ENCODE data around the gene ZNF133.

ZNF133 gene

DNA sequence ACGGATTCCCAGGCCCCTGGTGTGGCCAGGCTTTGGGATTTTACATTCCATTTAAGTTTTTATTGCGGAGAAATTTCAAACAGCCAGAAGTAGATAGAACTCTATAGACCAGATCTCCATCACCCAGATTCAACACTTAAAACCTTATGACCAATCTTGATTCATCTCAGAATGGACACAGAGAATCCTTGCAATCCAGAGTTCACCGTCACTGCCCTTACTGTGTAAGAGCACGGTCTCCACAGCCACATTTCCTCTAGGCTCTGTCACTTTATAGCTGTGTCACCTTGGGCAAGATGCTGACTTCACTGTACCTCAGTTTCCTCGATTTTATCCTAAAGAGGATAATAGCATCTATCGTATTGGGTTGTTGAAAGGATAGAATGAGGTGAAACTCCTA, 979 bp downstream of the ZNF133 start:
- Histone ChIP-seq H3K9me3 (ENCODE audit: control insufficient read depth, low read length) (no peaks in the 10 kb centered on the region), H3K9ac (ENCODE audit: low read length) (peak overlapping the region; percentile 95), H3K4me1 (ENCODE audit: control insufficient read depth, insufficient read depth, low read length) (no peaks in the 10 kb centered on the region), H3K36me3 (ENCODE audit: control insufficient read depth, insufficient read depth, low read length) (peaks cover 4% of the 10 kb centered on the region), H3K4me3 (ENCODE audit: low read length) (peak overlapping the region; percentile 96), H3K27me3 (ENCODE audit: control insufficient read depth, insufficient read depth, low read length) (no peaks in the 10 kb centered on the region)

DNA sequence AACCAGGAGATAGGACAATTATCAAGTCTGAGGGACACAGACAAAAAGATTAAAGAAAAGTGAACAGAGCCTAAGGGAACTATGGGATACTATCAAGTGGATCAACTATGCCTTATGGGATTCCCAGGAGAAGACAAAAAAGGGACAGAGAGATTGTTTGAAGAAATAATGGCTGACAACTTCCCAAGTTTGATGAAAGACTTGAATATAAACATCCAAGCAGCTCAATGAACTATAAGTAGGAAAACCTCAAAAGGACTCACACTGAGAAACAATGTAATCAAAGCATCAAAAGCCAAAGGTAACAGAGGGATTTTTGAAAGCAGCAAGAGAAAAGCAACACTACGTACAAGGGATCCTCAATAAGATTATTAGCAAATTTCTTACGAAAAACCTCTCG, 11.0 kb downstream of the ZNF133 start:
- Histone ChIP-seq H3K9me3 (ENCODE audit: control insufficient read depth, low read length) (no peaks in the 10 kb centered on the region), H3K27me3 (ENCODE audit: control insufficient read depth, insufficient read depth, low read length) (no peaks in the 10 kb centered on the region), H3K36me3 (ENCODE audit: control insufficient read depth, insufficient read depth, low read length) (no peaks in the 10 kb centered on the region)

DNA sequence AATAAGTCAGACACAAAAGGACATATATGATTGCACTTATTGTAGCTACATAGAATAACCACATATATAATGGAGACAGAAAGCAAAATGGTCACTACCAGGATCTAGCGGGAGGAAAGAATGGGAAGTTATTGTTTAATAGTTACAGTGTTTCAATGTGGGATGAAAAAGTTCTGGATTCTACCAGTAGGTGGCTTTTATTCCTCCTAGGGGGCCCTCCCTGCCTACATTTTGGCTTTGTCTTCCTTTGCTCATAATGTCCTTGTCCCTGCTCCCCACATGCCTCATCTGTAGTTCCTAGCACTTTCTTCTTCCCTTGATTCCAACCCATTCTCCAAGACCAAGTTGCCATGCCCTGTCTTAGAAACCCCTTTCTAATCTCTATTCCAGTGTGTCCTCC, 16.3 kb downstream of the ZNF133 start:
- H3K4me3 ChIP-seq (ENCODE audit: low read length) = no peak overlapping the region
- H3K27me3 ChIP-seq (ENCODE audit: control insufficient read depth, insufficient read depth, low read length) = no peaks in the 10 kb centered on the region
- H3K9ac ChIP-seq (ENCODE audit: low read length) = no peak overlapping the region
- H3K36me3 ChIP-seq (ENCODE audit: control insufficient read depth, insufficient read depth, low read length) = no peaks in the 10 kb centered on the region
- no peaks in the 10 kb centered on the region for H3K4me1 ChIP-seq (ENCODE audit: control insufficient read depth, insufficient read depth, low read length)
- H3K9me3 ChIP-seq (ENCODE audit: control insufficient read depth, low read length) = no peaks in the 10 kb centered on the region

More for the DNA sequence above, 11.0 kb downstream of the ZNF133 start:
- Histone ChIP-seq H3K4me1 (ENCODE audit: control insufficient read depth, insufficient read depth, low read length) (no peaks in the 10 kb centered on the region), H3K4me3 (ENCODE audit: low read length) (no peak overlapping the region), H3K9ac (ENCODE audit: low read length) (no peak overlapping the region)

DNA sequence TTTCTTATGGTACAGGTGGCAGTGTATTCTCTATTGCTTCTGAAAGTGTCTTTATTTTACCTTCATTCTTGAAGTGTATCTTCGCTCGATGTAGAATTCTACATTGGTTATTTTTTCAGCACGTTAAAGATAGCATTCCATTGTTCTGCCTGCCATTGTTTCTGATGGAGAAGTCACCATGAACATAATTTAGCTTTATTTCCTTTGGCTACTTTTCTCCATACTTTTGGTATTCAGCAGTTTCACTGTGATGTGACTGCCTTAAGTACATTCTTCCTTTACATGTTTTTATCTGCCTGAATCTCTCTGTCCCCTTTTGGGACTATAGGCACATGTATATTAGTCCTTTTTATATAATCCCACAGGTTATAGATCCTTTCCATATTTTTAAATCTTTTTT, 19.0 kb downstream of the ZNF133 start:
- no peaks in the 10 kb centered on the region for H3K36me3 ChIP-seq (ENCODE audit: control insufficient read depth, insufficient read depth, low read length)
- no peaks in the 10 kb centered on the region for H3K9me3 ChIP-seq (ENCODE audit: control insufficient read depth, low read length)
- H3K27me3 ChIP-seq (ENCODE audit: control insufficient read depth, insufficient read depth, low read length) = no peaks in the 10 kb centered on the region
- H3K9ac ChIP-seq (ENCODE audit: low read length) = no peak overlapping the region
- H3K4me1 ChIP-seq (ENCODE audit: control insufficient read depth, insufficient read depth, low read length) = no peaks in the 10 kb centered on the region
- no peak overlapping the region for H3K4me3 ChIP-seq (ENCODE audit: low read length)

DNA sequence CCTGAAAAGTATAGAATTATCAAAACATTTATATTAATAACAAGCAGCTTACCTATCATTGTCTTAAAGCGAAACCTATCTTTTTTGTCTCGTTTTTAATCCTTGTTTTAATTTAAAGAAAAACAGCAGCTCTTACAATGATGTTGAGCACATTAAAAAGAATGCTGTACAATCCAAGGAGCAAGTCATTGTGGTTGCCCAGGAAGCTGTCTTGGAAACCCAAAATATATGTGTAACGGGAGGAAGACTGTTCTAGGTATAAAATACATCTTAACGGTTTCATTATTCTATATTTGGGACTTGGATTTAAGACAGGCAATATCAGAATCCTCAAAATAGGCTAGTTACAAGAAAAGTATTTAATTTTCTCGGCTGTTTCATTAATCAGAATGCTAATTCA, 21.7 kb downstream of the ZNF133 start:
- H3K4me3 ChIP-seq (ENCODE audit: low read length) = no peak overlapping the region
- peaks cover 8% of the 10 kb centered on the region for H3K4me1 ChIP-seq (ENCODE audit: control insufficient read depth, insufficient read depth, low read length)
- H3K9ac ChIP-seq (ENCODE audit: low read length) = no peak overlapping the region
- H3K27me3 ChIP-seq (ENCODE audit: control insufficient read depth, insufficient read depth, low read length) = no peaks in the 10 kb centered on the region
- no peaks in the 10 kb centered on the region for H3K36me3 ChIP-seq (ENCODE audit: control insufficient read depth, insufficient read depth, low read length)
- no peaks in the 10 kb centered on the region for H3K9me3 ChIP-seq (ENCODE audit: control insufficient read depth, low read length)

DNA sequence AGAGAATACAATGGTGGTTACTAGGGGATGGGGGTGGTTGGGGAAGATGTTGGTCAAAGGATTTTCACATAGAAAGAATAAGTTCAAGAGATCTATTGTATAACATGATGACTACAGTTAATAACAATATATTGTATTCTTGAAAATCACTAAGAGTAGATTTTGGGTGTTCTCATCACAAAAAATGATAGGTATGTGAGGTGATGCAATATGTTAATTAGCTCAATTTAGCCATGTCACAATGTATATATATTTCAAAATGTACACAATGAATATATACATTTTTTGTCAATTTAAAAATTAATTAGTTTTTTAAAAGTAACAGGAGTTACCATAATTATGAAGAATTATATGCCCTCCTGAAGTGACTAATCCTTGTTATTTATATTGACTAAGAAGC, 22.3 kb downstream of the ZNF133 start:
- H3K36me3 ChIP-seq (ENCODE audit: control insufficient read depth, insufficient read depth, low read length) = peaks cover 4% of the 10 kb centered on the region

DNA sequence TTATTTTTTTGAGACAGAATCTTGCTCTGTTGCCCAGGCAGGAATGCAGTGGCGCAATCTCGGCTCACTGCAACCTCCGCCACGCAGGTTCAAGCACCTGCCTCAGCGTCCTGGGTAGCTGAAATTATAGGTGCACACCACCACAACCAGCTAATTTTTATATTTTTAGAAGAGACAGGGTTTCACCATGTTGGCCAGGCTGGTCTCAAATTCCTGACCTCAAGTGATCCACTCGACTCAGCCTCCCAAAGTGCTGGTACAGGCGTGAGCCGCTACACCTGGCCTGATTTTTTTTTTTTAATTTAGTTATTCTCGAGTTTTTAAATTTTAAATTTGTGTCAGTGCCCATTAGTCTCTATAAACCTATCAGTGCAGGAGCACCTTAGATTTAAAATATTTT, 24.4 kb downstream of the ZNF133 start:
- Histone ChIP-seq H3K27me3 (ENCODE audit: control insufficient read depth, insufficient read depth, low read length) (no peaks in the 10 kb centered on the region), H3K36me3 (ENCODE audit: control insufficient read depth, insufficient read depth, low read length) (peaks cover 5% of the 10 kb centered on the region), H3K9me3 (ENCODE audit: control insufficient read depth, low read length) (no peaks in the 10 kb centered on the region), H3K4me3 (ENCODE audit: low read length) (no peak overlapping the region), H3K9ac (ENCODE audit: low read length) (no peak overlapping the region), H3K4me1 (ENCODE audit: control insufficient read depth, insufficient read depth, low read length) (peaks cover 8% of the 10 kb centered on the region)

More for the DNA sequence above, 22.3 kb downstream of the ZNF133 start:
- no peak overlapping the region for H3K9ac ChIP-seq (ENCODE audit: low read length)
- H3K27me3 ChIP-seq (ENCODE audit: control insufficient read depth, insufficient read depth, low read length) = no peaks in the 10 kb centered on the region
- no peak overlapping the region for H3K4me3 ChIP-seq (ENCODE audit: low read length)
- no peaks in the 10 kb centered on the region for H3K9me3 ChIP-seq (ENCODE audit: control insufficient read depth, low read length)
- peaks cover 8% of the 10 kb centered on the region for H3K4me1 ChIP-seq (ENCODE audit: control insufficient read depth, insufficient read depth, low read length)

DNA sequence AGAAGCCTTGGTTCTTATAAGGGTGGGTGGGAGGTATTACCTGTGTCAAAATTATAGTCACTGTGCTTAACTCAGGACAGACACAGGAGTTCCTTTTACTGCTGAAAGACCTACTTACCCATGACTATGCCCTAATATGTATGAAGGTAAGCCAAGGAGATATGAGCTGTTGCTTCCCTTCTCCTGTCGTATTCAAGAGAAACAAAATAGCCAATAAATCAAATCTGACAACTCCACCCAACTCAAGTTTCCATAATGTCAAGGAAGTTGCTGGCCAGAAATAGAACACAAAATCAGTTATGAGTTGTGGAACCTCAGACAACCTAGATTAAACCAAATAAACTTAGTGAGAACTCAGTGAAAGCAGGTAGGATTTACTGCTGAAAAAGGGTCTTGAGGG, 25.1 kb downstream of the ZNF133 start:
- no peak overlapping the region for H3K4me3 ChIP-seq (ENCODE audit: low read length)
- no peaks in the 10 kb centered on the region for H3K27me3 ChIP-seq (ENCODE audit: control insufficient read depth, insufficient read depth, low read length)
- H3K9ac ChIP-seq (ENCODE audit: low read length) = no peak overlapping the region
- peaks cover 5% of the 10 kb centered on the region for H3K36me3 ChIP-seq (ENCODE audit: control insufficient read depth, insufficient read depth, low read length)
- no peaks in the 10 kb centered on the region for H3K9me3 ChIP-seq (ENCODE audit: control insufficient read depth, low read length)
- peaks cover 8% of the 10 kb centered on the region for H3K4me1 ChIP-seq (ENCODE audit: control insufficient read depth, insufficient read depth, low read length)

DNA sequence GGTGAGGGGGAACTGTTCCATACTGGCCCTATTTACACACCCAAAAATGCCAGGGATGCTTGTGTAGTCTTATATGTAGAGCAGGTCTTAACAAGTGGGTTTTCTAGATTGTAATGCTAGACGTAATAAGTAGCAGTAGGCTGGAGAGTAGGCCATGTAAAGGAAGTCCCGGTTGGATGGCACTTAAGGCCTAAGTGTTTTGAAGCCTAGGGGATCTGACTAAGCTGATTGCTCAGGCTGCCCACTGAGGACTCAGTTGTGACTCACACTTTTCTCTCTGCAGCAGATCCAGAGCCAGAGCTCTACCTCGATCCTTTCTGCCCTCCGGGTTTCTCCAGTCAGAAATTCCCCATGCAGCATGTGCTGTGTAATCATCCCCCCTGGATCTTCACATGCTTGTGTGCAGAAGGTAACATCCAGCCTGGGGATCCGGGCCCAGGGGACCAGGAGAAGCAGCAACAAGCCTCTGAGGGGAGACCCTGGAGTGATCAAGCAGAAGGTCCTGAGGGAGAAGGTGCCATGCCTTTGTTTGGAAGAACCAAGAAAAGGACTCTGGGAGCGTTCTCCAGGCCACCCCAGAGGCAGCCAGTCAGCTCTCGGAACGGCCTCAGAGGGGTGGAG, 26.6 kb downstream of the ZNF133 start:
- Histone ChIP-seq H3K9me3 (ENCODE audit: control insufficient read depth, low read length) (no peaks in the 10 kb centered on the region), H3K4me3 (ENCODE audit: low read length) (no peak overlapping the region)

DNA sequence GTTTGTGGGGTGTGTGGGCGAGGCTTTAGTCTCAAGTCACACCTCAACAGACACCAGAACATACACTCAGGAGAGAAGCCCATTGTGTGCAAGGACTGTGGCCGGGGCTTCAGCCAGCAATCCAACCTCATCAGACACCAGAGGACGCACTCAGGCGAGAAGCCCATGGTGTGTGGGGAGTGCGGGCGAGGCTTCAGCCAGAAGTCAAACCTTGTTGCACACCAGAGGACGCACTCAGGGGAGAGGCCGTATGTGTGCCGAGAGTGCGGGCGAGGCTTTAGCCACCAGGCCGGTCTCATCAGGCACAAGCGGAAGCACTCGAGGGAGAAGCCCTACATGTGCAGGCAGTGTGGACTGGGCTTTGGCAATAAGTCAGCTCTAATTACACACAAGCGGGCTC, 27.8 kb downstream of the ZNF133 start:
- Histone ChIP-seq H3K9me3 (ENCODE audit: control insufficient read depth, low read length) (no peaks in the 10 kb centered on the region), H3K36me3 (ENCODE audit: control insufficient read depth, insufficient read depth, low read length) (peaks cover 5% of the 10 kb centered on the region), H3K9ac (ENCODE audit: low read length) (no peak overlapping the region), H3K27me3 (ENCODE audit: control insufficient read depth, insufficient read depth, low read length) (no peaks in the 10 kb centered on the region), H3K4me3 (ENCODE audit: low read length) (no peak overlapping the region), H3K4me1 (ENCODE audit: control insufficient read depth, insufficient read depth, low read length) (peaks cover 8% of the 10 kb centered on the region)

More for the DNA sequence above, 26.6 kb downstream of the ZNF133 start:
- H3K27me3 ChIP-seq (ENCODE audit: control insufficient read depth, insufficient read depth, low read length) = no peaks in the 10 kb centered on the region
- H3K9ac ChIP-seq (ENCODE audit: low read length) = no peak overlapping the region
- peaks cover 8% of the 10 kb centered on the region for H3K4me1 ChIP-seq (ENCODE audit: control insufficient read depth, insufficient read depth, low read length)
- H3K36me3 ChIP-seq (ENCODE audit: control insufficient read depth, insufficient read depth, low read length) = peaks cover 5% of the 10 kb centered on the region

DNA sequence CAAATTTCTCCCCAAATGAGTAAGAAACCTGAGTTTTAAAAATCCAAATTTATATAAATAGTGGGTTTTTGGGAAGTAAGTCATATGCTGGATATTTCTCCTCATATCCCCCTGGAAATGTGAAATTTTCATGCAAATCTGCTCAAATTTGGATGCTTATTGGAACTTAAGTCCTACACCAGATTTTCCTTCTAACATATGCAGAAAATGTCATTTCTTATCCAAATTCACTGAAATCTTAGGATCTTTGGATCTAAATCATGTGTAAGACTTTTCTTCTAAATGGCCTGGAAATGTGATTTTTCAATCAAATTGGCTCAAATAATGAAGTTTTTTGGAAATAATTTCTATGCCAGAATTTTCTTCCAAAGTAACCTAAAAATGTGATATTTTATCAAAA, 33.0 kb downstream of the ZNF133 start:
- no peaks in the 10 kb centered on the region for H3K36me3 ChIP-seq (ENCODE audit: control insufficient read depth, insufficient read depth, low read length)
- no peak overlapping the region for H3K9ac ChIP-seq (ENCODE audit: low read length)
- no peaks in the 10 kb centered on the region for H3K27me3 ChIP-seq (ENCODE audit: control insufficient read depth, insufficient read depth, low read length)
- no peaks in the 10 kb centered on the region for H3K9me3 ChIP-seq (ENCODE audit: control insufficient read depth, low read length)
- no peaks in the 10 kb centered on the region for H3K4me1 ChIP-seq (ENCODE audit: control insufficient read depth, insufficient read depth, low read length)
- no peak overlapping the region for H3K4me3 ChIP-seq (ENCODE audit: low read length)

DNA sequence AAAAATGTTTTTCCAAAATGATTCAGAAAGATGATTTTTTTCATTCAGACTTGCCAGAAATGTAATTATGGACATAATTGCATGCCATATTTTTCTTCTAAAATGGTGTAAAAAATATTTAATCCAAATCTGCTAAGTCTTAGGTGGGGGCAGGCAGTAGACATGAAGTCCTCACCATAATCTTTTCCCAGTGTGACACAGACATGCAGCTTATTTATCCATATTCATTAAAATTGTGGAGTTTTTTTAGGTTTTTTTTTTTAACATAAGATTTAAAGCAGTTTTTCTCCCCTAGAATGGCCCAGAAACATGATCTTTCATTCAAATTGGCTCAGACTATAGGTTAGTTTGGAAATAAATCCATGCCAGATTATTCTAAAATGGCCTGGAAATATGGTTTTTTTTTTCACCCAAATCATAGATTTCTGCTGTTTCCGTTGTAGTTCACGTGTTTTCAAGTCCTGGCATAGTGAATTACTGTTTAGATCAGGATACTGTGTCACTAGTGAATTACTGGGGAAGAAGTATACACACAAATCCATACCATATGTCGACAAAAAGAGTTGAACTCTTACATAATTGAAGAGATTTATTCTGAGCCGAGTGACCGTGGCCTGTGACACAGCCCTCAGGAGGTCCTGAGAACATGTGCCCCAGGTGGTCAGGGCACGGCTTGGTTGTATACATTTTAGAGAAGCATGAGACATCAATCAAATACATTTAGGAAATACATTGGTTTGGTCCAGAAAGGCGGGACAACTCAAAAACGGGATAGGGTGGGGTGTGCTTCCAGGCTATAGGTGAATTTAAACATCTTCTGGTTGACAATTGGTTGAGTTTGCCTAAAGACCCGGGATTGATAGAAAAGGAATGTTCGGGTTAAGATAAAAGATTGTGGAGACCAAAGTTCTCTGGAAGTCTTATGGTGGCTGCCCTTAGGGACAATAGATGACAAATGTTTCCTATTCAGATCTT, 33.9 kb downstream of the ZNF133 start:
- H3K4me3 ChIP-seq (ENCODE audit: low read length) = no peak overlapping the region
- no peaks in the 10 kb centered on the region for H3K36me3 ChIP-seq (ENCODE audit: control insufficient read depth, insufficient read depth, low read length)
- no peaks in the 10 kb centered on the region for H3K9me3 ChIP-seq (ENCODE audit: control insufficient read depth, low read length)
- no peak overlapping the region for H3K9ac ChIP-seq (ENCODE audit: low read length)
- H3K27me3 ChIP-seq (ENCODE audit: control insufficient read depth, insufficient read depth, low read length) = no peaks in the 10 kb centered on the region
- H3K4me1 ChIP-seq (ENCODE audit: control insufficient read depth, insufficient read depth, low read length) = no peaks in the 10 kb centered on the region

All from mucosa of stomach (tissue), 1 donor.